ENCODE data around the gene PCDHGA10.
"Not testable (repeated sequence)": the region's sequence is repeated elsewhere in the genome, so short reads cannot be mapped to it uniquely, and the experiment has no call there.

The PCDHGA10 gene

GRCh38 chr5:141392429-141393198 is 20.2 kb upstream of the PCDHGA10 start, which contains the start of gene PCDHGA8:
Gene PCDHGA8 (plus strand): TSS chr5:141392633. CDS start chr5:141392814, 181 bp downstream.
- no peak for DNase-seq (ENCODE audit: low read depth)

DNA sequence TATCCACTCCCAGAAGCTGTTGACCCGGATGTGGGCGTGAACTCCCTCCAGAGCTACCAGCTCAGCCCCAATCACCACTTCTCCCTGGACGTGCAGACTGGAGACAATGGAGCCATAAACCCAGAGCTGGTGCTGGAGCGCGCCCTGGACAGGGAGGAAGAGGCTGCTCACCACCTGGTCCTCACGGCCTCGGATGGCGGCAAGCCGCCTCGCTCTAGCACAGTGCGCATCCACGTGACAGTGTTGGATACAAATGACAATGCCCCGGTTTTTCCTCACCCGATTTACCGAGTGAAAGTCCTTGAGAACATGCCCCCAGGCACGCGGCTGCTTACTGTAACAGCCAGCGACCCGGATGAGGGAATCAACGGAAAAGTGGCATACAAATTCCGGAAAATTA is 19.5 kb upstream of the PCDHGA10 start:
- no peak for DNase-seq (ENCODE audit: low read depth)

DNA sequence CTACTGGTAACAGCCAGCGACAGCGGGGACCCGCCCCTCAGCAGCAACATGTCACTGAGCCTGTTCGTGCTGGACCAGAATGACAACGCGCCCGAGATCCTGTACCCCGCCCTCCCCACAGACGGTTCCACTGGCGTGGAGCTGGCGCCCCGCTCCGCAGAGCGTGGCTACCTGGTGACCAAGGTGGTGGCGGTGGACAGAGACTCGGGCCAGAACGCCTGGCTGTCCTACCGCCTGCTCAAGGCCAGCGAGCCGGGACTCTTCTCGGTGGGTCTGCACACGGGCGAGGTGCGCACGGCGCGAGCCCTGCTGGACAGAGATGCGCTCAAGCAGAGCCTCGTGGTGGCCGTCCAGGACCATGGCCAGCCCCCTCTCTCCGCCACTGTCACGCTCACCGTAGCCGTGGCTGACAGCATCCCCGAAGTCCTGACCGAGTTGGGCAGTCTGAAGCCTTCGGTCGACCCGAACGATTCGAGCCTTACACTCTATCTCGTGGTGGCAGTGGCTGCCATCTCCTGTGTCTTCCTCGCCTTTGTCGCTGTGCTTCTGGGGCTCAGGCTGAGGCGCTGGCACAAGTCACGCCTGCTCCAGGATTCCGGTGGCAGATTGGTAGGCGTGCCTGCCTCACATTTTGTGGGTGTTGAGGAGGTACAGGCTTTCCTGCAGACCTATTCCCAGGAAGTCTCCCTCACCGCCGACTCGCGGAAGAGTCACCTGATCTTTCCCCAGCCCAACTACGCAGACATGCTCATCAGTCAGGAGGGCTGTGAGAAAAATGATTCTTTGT is 18.2 kb upstream of the PCDHGA10 start:
- not testable (repeated sequence) for DNase-seq (ENCODE audit: low read depth)

DNA sequence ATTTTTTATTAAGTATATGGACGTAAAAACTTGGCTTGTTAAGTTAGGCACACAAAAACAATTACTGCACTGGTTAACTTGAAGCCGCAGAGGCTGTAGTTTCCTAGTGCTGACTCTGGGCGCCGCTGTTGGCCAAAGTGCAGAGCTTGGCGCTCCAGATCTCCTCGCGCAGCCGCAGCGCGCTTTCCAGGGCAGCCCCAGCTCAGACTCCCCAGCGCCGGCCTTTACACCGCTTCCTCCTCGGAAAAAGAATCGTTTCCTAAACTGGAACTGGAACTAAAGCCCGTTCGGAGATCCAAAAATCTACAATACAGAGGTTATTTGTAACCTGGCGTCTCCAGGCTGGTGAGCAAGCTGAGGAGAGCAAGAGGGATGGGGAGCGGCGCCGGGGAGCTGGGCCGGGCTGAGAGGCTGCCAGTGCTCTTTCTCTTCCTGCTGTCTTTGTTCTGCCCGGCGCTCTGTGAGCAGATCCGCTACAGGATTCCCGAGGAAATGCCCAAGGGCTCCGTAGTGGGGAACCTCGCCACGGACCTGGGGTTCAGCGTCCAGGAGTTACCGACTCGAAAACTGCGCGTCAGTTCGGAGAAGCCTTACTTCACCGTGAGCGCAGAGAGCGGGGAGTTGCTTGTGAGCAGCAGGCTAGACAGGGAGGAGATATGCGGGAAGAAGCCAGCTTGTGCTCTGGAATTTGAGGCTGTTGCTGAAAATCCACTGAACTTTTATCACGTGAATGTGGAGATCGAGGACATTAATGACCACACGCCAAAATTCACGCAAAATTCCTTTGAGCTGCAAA is 14.8 kb upstream of the PCDHGA10 start, which contains the start of gene PCDHGB5:
Gene PCDHGB5 (plus strand): TSS at position 192 of the 796 bp plus-strand sequence. CDS start 181 bp downstream, at position 373.
- not testable (repeated sequence) for DNase-seq (ENCODE audit: low read depth)

- no peak for DNase-seq (ENCODE audit: low read depth)
Measured at GRCh38 chr5:141398608-141399007, 14.2 kb upstream of the PCDHGA10 start.

GRCh38 chr5:141399555-141400258 is 13.1 kb upstream of the PCDHGA10 start:
- no peak for DNase-seq (ENCODE audit: low read depth)

DNA sequence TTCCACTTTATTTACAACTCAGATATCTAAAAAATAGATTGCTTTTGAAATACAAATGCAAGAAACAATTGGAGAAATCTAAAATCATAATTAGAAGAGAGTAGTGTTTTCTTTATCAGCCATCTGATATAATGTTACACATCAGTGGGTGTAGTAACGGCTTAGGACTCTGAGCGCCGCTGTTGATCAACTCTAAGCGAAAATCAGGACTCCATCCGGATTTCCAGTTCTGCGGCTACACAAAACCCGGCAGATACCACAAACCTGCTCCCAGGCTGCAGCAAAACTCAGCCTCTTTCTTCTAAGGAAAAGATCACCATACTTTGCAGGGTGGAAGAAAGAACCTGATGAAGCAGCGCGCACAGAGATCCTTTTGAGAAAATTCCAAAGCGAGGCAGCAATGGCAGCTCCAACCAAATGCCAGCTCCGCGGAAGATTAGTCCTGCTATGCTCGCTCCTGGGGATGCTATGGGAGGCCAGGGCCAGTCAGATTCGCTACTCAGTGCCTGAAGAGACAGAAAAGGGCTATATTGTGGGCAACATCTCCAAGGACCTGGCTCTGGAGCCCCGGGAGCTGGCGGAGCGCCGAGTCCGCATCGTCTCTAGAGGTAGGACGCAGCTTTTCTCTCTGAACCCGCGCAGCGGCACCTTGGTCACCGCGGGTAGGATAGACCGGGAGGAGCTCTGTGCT is 10.1 kb upstream of the PCDHGA10 start, which contains the start of gene PCDHGA9:
Gene PCDHGA9 (plus strand): TSS at position 226 of the 691 bp plus-strand sequence. CDS start 175 bp downstream, at position 401.
- no peak for DNase-seq (ENCODE audit: low read depth)

- DNase-seq (ENCODE audit: low read depth) = no peak
Measured at GRCh38 chr5:141403387-141403786, 9.4 kb upstream of the PCDHGA10 start.

DNA sequence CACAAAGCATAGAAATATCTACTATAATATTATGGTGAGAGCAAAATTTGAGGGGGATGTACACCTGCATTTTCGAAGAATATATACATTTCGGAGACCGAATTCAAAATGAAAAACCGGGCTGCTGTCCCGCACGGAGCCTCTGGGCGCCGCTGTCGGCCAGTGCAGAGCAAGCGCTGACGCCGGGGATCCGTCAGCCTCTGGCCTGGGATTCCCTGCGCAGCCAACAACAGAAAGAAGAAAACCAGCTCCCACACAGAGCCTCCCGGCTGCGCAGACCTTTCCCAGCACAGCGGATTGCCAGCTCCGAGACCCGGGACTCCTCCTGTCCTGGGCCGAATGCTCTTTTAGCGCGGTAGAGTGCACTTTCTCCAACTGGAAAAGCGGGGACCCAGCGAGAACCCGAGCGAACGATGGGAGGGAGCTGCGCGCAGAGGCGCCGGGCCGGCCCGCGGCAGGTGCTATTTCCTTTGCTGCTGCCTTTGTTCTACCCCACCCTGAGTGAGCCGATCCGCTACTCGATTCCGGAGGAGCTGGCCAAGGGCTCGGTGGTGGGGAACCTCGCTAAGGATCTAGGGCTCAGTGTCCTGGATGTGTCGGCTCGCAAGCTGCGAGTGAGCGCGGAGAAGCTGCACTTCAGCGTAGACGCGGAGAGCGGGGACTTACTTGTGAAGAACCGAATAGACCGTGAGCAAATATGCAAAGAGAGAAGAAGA is 4.8 kb upstream of the PCDHGA10 start, which contains the start of gene PCDHGB6:
Gene PCDHGB6 (plus strand): TSS at position 232 of the 716 bp plus-strand sequence. CDS start 182 bp downstream, at position 414.
- DNase-seq (ENCODE audit: low read depth) = not testable (repeated sequence)

DNA sequence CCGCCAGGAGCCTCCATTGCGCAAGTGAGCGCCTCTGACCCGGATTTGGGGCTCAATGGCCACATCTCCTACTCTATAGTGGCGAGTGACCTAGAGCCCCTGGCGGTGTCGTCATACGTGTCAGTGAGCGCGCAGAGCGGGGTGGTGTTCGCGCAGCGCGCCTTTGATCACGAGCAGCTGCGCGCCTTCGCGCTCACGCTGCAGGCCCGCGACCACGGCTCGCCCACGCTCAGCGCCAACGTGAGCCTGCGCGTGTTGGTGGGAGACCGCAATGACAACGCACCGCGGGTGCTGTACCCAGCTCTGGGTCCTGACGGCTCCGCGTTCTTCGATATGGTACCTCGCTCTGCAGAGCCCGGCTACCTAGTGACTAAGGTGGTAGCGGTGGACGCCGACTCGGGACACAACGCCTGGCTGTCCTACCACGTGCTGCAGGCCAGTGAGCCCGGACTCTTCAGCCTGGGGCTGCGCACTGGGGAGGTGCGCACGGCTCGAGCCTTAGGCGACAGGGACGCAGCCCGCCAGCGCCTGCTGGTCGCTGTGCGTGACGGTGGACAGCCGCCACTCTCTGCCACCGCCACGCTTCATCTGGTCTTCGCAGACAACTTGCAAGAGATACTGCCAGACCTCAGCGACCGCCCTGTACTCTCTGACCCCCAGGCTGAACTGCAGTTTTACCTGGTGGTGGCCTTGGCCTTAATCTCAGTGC is 3.0 kb upstream of the PCDHGA10 start:
- DNase-seq (ENCODE audit: low read depth) = no peak

GRCh38 chr5:141411575-141411974 is 1.2 kb upstream of the PCDHGA10 start:
- DNase-seq (ENCODE audit: low read depth) = no peak

GRCh38 chr5:141413540-141414069 is 818 bp downstream of the PCDHGA10 start:
- no peak for DNase-seq (ENCODE audit: low read depth)

- not testable (repeated sequence) for DNase-seq (ENCODE audit: low read depth)
Measured at GRCh38 chr5:141414548-141415274, 1.9 kb downstream of the PCDHGA10 start.

GRCh38 chr5:141415275-141415618 is 2.5 kb downstream of the PCDHGA10 start:
- DNase-seq (ENCODE audit: low read depth) = not testable (repeated sequence)

GRCh38 chr5:141417494-141418172 is 4.8 kb downstream of the PCDHGA10 start, which contains the start of gene PCDHGB7:
Gene PCDHGB7 (plus strand): TSS chr5:141417677. CDS start chr5:141417860, 183 bp downstream.
- DNase-seq (ENCODE audit: low read depth) = not testable (repeated sequence)

DNA sequence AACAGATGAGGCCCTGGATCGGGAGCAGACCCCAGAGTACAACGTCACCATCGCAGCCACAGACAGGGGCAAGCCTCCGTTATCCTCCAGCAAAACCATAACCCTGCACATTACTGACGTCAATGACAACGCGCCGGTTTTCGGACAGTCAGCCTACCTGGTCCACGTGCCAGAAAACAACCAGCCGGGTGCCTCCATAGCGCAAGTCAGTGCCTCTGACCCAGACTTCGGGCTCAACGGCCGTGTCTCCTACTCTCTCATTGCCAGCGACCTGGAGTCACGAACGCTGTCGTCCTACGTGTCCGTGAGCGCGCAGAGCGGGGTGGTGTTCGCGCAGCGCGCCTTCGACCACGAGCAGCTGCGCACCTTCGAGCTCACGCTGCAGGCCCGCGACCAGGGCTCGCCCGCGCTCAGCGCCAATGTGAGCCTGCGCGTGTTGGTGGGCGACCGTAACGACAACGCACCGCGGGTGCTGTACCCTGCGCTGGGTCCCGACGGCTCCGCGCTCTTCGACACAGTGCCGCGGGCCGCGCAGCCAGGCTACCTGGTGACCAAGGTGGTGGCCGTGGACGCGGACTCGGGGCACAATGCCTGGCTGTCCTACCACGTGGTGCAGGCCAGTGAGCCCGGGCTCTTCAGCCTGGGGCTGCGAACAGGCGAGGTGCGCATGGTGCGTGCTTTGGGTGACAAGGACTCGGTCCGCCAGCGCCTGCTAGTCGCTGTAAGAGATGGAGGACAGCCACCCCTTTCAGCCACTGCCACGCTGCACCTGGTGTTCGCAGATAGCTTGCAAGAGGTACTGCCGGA is 6.5 kb downstream of the PCDHGA10 start:
- DNase-seq (ENCODE audit: low read depth) = no peak

All from stimulated activated CD4-positive, alpha-beta T cell treated with anti-CD3 and anti-CD28 coated beads, Interleukin-2, amount 100 ng/mL, for 4 hours (primary cell).